GM18858 (cell line): ENCODE data around the gene LINC01488.

Experiments used
- ATAC-seq: cut with Tn5 transposase; IDR thresholded peaks from one replicate; pipeline ENCODE4 v1.9.1; 2021; ENCODE audit not compliant: unreplicated experiment

LINC01488 gene

DNA sequence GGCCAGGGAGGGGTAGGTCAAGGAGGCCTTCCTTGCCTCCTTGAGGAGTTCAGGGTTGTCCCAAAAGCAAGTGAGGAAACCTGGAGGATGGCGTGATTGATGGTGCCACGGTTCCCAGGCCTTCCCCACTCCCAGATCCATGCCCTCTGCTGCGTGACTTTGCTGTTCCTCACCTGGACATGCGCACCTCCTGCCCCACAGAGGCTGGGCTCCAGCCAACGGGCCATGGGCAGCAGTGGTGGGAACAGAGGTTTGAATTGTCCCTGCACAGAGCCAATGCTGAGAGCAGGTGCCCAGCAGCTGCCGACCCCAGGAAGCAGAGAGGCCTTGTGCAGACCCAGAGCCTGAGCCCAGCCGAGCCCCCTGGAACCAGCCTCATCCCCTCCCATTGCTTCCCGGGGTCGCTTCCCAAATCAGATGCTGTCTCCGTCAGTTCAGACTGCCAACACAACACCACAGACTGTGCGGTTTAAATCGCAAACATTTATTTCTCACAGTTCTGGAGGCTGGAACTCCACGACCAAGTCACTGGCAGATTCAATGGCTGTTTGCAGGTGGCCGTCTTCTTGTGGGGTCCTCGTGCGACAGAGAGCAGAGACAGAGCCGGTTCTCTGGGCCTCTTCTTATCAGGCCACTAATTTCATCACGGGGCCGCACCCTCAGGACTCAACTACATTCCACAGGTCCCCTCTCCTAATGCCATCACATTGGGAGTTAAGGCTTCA is 6.2 kb upstream of the LINC01488 start:
- ATAC-seq, result no peak

DNA sequence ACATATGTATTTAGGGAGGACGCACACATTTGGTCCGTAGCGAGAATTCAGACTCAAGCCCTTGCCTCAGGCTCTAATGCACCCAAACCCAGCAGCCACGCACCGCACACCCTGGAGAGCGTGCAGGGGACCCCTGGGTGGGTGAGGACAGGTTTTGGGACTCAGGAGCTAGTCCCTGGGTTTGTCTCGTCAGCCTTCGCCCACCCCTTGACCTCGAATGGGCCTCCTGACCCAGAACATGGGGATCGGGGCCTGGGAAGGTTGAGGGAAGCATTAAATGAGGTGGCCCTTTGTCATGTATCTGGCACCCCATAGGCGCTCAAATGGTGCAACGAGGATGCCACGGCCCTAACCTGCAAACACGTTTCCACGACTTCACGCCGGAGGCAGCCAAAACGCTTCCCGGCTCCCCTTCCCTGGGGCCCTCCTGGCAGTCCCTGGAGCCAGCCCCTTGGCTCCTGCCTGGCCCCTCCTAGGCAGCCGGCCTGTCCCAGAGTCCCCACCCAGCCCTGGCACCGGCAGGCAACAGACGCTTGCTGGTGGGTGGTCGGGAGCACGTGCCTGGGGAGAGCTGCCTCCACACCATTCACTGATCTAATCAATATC is 5.5 kb upstream of the LINC01488 start:
- ATAC-seq, result no peak

DNA sequence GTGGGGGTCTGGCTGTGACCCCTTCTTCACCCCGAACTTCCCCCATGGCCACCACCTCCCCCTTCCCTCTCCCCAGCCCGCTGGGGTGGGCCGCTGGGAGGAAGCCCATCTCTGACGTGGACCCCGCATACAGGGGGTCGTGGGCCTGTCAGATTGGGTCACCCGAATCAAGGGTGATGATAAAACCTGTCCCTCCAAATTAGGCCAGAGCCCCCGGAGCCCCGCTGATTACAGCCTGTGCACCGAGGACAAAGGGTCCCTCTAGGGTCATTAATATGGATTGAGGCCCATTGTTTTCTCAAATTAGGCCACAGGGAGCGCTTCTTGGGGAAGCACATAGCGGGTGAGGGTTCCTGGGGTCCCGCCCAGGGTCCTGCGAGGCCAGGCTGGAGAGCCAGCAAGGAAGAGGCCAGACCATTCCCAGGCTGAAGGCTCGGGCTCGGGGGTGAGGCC is 4.9 kb upstream of the LINC01488 start:
- ATAC-seq, result no peak

DNA sequence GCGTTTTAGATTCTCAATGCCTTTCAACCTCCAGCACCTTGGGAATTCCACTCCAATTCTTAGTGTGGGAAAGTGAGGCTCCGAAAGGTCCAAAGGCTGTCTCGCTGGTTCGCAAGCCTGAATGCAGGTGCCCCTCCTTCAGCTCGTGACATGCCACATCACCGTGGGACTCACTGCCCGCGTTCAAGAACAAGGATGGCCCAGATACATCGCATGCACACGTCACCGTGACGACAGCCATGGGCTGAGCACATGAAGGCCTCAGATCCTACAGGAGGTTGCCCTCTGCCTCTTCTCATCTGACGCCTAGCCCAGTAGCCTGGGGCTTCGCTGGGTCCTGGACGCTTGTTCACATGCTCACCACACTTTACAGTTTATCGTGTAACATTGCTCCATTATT is 4.4 kb upstream of the LINC01488 start:
- ATAC-seq, result no peak

DNA sequence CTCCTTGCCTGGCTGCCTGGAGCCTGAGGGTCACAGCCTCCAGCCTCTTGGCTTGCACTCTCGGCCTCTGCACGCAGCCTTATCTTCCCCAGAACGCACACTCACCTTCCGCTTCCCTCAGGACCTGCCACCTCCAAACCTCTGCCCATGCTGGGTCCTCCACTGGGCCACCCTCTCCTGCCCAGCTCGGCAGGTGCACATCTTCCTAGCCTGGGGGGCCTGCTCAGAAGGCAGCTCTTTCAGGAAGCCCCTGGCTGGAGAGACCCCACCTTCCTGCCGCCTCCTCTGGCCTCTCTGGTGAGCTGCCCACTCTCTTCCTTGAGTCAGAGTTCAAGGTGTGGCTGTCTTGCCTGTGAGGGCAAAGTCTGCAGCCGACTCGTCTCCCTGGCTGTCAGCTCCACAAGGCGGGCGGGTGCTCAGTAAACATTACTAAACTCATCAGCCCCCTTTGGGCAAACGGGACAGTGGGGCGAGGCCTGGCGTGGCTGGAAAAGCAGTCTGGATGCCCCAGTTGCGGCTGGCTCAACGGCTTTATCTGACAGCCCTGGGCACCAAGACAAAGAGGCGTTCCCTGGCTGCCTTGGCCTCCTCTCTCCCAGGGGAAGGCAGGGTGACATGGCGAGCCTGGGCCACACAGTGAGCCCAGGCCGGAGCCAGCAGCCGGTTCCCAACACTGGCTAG is 1.7 kb upstream of the LINC01488 start:
- no peak for ATAC-seq

DNA sequence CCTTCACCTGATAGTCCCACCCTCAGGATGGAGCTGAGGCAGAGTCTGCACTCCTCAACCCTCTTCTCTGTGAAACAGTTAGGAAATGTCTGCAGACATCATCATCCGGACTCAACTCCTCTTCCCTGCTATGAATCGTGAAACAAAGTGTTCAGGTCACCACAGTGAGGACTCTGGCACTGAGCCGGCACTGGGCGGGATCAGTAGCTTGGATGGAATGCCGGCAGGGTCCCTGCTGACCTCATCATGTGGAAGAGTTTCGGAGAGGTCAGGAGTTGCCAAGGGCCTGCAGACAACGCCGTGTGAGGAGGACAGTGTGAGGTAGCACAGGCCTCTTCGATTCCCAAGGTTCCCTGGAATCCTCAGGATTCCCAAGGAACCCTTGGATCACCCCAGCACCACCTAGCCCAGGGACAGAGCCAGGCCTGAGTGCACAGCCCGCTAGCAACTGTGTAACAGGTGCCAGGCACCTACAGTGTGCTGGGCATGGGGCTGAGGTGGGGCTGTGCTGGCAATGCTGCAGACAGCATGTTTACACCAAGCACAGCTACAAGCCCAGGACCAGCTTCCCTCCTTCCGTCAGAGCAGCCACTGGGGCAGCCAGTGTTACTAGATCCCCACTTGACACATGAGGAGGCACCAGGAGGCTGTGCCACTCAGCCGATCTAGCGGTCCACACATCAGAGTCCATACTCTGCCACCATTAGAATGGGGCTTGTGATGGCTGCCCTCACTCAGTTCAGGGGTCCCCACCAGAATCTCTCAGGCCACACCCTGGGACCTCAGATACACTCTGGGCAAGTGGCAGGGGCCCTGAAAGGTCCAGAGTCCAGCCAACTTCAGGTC is 693 bp upstream of the LINC01488 start:
- ATAC-seq, result no peak

DNA sequence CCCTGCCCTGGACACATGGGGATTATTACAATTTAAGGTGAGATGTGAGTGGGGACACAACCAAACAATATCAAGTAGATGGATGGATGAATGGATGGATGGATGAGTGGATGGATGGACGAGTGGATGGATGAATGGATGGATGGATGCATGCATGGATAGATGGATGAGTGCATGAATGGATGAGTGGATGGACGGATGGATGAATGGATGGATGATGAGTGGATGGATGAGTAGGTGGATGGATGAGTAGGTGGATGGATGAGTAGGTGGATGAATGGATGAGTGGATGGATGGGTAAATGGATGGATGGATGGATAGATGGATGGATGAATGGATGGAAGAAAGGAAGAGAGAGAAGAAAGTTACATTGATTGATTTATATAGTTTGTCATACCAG is 859 bp downstream of the LINC01488 start:
- no peak for ATAC-seq

DNA sequence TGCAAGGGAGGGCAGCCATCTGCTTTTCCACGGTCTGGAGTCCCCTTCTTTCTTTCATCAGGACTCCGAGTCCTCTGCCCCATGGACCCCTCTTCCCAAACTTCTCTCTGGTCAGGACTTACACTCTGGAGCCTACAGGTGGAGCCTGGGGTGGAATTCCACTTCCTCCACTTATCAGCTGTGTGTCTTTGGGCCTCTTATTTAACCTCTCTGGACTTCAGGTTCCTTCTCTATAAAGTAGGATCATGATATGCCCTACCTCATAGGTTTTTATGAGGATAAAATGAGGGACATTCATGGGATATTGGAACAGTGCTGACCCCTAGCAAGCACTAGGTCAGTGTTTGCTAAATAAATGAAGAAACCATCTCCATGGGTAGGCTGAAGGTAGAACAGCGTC is 1.7 kb downstream of the LINC01488 start:
- ATAC-seq, result no peak

DNA sequence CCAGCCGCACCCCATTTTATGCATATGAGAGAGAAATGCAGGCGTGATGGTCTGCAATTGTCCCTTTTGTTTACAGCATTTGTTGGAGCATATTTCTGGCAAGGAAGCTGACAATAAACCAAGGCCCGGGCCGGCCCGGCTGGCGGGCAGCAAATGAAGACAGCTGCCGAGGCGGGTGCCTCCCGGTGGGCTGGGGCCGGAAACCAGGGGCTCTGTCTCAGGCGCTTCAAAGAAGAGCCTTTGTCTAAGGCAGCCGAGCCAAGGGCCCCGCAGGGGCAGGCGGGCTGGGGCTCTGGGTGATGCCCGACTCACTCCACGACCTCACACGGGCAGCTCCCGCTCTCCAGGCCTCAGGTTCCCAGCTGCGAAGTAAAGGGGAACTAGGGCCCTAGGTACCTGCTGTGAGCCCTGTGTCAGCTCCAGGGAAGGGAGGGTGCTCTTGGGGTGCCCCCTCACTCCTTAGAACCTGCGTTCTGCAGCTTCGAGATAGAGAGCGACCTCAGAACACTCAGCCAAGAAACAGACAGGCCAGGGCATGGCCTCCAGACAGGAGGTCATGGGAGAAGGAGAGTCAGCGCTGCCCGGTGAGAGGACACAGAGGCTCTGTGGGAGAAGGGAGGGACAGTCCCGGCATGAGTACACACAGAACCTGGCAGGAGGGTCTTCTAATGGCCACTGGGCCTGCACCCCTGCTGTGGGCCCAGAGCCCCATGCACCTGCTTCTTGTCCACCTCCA is 2.4 kb downstream of the LINC01488 start:
- no peak for ATAC-seq

DNA sequence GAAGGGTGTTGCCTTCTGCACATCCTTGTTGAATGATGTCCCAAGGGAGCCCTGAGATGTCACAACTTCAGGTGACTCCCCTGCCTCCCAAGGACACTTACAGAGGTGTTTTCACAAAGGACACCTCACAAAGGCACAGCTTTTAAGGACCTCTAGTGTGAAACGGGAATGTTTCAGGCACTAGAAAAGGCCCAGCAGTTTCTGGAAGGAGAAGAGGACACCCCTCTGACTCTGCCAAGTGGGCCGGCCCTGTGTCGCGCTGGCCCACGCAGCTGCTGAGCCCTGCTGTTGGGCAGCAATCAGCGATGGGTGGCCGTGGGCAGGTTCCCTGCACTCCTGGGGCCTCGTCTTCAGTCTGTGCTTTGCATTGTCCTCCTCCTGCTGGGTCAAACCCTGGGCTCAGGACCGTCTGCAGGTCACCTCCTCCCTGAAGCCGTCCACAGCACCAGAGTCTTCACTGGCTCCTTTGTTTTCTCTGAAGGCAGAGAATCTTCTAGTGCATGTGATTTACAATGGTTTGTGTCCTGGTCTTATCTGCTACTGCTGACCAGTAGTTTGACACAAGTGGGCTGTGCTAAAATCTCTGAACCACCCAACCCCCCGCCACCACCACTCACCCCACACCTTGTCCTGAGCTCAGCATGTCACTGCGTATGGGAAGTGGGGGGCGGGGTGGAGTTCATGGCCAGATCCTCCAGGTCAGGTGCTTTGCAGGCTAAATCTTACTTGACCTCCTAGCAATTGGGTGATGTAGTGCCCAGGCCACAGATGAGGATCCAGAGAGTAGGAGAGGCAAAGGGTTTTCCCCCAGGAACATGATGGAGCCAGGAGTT is 3.2 kb downstream of the LINC01488 start:
- no peak for ATAC-seq

DNA sequence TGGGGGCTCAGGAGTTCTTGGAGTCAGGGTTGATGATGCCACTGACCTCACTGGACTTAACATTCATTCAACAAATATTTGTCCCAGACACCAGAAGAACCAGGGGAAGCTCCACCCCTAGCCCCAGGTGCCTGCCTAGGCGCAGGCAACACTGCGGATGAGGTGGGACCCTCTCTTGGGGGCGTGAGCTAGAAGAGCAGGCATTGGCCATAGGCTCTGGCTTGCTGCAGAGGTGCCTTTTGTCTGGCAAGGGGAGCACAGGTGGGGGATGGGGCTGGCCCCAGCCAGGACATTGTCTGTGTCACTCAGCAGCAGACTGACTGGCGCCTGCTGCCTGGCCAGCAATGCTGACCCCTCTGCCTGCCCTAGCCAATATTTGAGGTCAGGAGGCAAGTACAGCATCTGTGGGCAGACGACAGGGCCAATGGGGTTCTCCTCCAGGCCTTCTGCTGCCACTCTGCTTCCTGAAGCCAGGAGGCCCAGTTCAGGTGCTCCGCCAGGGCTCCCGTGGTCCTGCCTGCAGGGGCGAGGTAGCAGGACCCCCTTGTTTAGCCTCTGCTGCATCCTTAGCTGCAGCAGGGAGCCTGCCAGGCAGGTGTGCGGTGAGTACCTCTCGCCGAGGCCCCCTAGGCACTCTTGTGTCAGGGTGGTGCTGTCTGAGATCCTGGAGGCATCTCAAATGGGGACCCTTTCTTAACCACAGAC is 4.0 kb downstream of the LINC01488 start:
- ATAC-seq, result no peak

DNA sequence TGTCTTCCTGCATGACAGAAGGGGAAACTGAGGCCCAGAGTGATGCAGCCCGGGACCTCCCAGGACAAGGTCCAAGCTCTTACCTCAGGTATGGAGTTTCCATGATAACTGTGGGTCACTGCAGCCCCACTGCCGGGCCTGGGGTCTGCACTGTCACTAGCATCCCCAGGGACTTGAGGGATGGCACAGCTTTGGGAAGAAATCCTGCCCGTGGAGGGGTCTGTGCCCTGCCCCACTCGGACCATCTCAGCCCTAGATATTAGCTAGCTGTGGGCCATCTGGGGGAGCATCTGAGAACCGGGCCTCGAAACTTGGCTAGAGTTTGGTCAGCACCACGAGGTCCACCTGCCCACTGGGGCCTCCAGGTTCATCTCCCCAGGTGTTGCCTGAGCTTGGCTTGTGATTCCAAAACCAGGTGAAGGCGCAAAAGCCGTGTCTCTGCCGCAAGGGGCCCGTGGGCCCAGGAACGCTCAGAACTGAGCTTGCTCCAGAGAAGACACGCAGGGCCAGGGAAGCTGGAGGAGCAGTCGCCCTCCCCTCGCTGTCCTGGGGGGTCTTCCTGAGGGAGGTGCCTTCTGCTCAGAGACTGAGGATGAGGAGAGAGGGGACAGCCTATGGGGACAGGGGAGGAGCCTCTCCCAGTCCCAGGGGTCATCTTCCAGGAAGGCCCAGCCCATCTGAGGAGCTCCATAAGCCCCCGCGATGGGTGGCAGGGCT is 4.8 kb downstream of the LINC01488 start:
- no peak for ATAC-seq

DNA sequence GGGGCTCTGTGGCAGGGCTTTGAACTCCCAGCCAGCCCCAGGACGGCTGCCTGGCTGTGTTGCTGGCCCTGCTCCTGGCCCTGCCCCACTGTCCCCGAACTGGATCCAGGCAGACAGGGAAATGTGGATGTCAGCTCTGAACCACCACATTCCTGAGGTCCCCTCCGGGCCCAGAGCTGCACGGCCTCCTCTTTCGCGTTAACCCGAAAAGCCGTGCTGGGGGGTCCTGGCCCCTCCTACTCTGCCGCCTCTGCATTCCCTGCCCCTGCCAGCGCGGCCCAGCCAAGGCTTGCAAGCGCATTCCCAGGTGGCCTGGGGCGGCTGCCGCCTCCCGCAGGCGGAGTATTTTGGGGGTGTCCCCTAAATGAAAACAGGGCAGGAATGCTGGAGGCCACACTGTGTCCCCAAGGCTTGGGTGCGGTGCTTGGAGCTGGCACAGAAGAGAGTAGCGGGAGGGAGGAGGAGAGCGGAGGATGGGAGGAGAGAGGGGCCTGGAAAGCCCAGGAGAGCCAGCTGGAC is 5.4 kb downstream of the LINC01488 start:
- no peak for ATAC-seq

DNA sequence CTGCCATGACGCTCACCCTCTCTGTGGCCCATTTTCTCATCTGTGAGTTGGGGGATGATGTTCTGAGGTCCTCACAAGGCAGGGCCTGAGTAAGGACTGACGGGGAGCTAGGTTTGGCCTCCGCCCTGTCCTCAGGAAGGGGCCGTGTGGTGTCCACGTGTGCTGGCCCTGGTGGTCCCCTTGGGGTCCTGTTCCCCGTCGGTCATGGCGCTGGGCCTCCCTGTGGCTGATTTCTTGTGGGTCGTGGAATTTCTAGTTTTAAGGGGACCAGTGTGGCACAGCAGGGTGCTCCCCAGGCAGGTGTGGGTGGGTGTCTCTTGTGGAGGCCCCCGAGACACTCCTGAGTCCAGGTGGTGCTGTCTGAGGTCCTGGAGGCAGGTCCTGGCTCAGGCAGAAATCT is 5.9 kb downstream of the LINC01488 start:
- ATAC-seq, result no peak

DNA sequence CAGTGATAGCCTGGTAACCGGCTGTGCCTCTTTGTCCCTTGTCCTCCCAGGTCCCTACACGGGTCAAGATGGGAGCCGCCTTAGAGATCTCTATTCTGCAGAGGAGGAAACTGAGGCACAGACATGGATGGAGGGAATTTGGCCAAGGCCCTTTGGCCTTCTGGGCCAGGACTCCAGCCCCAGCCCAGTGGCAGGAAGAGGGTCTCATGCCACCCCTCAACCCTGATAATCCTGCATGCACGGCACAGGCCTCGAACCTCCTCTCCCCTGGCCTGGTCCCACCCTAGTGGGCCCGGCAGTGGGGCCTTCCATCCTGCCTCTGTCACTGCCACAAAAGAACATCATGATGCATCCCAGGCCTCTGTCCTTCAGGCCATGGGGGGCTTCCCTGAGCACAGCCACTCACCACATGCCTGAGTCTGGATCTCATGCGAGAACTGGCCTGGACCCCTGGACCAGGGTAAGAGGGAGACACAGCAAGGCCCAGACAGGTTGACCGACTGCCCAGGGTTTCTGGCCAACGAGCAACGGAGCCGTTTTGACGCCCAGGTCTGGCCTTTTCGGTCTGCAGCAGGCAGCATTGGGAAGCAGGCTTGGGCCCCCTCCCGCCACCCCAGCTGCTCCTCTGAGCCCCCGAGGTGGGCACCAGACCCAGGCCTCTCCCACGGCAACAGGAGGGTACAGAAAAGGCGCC is 6.5 kb downstream of the LINC01488 start:
- no peak for ATAC-seq

DNA sequence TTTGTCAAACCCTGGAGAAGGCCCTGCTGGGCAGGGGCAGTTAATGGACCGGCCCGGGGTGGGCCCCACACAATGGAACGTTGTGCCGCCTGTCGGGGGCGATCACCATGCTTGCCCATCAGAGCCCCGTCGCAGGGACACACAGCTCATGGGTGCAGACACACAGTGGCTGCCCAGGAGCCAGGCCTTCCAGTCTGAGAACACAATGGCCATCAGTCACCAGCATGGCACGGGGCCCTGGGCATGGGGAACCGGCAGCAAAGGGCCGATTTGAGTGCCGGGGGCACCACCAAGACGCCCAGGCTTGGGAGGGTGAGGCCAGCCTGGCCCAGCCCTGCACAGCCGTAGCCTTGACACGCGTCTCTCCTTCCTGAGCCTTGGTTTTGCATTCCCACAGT is 7.1 kb downstream of the LINC01488 start:
- ATAC-seq, result no peak

DNA sequence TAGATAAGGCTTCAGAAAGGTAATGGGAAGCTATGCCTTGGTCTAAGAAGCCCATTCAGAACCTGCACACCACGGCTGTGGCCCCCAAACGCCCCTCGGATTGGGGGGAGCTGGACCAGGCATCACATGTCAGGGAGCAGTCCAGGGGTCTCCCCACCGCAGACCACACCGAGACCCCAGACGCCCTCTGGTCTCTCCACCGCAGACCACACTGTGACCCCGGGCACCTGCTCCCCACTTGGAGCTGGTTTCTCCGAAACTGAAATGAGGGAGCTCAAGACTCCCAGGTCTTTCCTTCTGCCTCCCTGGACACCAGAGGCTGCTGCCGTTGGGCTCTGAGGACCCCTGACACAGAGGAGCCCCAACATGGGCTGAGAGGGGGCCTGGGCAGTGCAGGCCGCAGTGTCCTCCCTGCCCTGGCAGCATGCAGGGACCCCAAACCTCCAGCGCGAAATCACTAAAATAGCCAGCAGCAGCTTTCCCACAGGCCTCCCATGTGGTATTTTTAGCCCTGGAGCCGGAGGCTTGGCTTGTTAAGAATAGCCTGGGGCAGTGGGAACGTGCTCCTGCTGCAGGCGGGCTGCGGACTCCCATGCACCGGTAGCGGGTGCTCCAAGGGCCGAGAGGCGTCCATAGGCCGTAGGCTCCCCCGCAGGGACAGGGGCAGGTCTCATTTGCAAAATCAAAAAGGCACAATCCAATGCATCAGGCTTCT is 7.7 kb downstream of the LINC01488 start:
- ATAC-seq, result no peak
